GM20000 (cell line): ENCODE data around the gene PHLDB3.
"Not testable (repeated sequence)": the region's sequence is repeated elsewhere in the genome, so short reads cannot be mapped to it uniquely, and the experiment has no call there.

Experiments used
- DNase-seq: peaks from one replicate; pipeline ENCODE4 v3.0.0; 2012; ENCODE audit warnings: low spot score
- TF ChIP-seq, protein P1 (sequence below): IDR thresholded peaks from 2 replicates; pipeline ENCODE4 v1.5.1; 2012; ENCODE audit warnings: mild to moderate bottlenecking, control low read depth; ENCODE audit errors: extremely low read depth, missing control alignments

PHLDB3 gene

DNA sequence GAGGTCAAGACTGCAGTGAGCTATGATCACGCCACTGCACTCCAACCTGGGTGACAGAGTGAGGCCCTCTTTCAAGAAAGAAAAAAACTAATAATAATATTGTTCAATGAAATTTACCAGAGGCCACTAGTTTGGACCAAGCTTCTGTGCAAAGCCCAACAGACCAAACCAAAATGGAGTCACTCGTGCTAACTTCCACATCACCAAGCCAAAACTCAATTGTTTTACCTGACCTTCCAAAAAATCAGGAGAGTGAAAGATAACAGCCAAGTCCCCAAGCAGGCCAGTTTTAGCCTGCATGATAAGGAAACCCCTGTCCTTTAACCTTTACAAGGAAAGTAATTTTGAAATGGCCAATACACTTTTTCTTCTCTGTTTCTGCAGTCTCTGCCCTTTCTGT is 59.1 kb downstream of the PHLDB3 start:
- TF ChIP-seq, protein P1, sequence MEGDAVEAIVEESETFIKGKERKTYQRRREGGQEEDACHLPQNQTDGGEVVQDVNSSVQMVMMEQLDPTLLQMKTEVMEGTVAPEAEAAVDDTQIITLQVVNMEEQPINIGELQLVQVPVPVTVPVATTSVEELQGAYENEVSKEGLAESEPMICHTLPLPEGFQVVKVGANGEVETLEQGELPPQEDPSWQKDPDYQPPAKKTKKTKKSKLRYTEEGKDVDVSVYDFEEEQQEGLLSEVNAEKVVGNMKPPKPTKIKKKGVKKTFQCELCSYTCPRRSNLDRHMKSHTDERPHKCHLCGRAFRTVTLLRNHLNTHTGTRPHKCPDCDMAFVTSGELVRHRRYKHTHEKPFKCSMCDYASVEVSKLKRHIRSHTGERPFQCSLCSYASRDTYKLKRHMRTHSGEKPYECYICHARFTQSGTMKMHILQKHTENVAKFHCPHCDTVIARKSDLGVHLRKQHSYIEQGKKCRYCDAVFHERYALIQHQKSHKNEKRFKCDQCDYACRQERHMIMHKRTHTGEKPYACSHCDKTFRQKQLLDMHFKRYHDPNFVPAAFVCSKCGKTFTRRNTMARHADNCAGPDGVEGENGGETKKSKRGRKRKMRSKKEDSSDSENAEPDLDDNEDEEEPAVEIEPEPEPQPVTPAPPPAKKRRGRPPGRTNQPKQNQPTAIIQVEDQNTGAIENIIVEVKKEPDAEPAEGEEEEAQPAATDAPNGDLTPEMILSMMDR: no peak
- DNase-seq: no peak

DNA sequence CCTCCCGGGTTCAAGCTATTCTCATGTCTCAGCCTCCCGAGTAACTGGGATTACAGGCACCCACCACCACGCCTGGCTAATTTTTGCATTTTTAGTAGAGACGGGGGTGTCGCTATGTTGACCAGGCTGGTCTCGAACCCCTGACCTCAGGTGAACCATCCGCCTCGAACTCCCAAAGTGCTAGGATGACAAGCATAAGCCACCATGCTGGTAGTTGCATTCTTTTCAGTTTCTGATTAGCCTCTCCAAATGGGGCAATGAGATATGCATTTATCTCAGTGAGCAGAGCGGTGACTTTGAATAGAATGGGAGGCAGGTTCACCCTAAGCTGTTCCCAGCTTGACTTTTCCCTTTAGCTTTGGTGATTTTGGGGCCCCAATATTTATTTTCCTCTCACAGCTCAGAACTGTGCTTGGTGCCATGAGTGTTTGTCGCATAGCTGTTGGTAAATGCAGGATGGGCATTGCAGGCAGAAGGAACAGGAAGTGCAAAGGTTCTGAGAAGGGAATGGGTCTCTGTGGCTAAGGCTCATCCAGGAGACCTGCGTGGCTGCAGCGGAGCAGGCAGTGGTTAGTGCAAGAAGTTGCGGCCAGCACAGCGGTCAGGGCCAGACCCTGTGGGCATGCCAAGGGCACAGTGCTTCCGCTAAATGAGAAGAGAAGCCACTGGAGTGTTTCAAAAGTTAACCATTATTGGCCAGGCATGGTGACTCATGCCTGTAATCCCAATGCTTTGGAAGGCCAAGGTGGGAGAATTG is 59.8 kb downstream of the PHLDB3 start:
- DNase-seq: no peak
- TF ChIP-seq, protein P1: no peak

DNA sequence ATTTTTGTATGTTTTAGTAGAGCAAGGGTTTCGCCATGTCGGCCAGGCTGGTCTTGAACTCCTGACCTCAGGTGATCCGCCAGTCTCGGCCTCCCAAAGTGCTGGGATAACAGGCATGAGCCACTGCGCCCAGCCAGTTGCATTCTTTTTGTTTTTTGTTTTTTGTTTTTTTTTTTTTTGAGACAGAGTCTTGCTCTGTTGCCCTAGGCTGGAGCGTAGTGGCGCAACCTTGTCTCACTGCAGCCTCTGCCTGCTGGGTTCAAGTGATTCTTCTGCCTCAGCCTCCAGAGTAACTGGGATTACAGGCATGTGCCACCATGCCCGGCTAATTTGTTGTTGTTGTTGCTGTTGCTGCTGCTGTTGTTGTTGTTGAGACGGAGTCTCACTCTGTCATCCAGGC is 60.5 kb downstream of the PHLDB3 start:
- not testable (repeated sequence) for DNase-seq

DNA sequence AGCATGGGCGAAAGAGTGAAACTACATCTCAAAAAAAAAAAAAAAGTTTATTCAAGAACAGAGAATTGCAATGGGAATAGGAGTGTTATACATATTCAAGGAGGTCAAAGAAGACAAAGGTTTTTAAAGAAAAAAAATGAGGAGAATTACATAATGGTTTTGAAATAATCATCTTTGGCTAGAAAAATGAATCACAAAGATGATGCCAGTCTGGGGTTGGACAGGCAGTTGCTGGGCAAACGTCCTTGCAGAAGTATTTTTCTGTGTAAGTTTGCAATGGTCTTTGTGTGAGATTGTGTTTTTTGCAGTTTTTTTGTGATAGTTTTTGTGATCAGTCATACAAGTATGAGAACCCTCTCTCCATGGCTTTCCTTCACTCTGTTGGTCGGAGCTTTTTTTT is 62.8 kb downstream of the PHLDB3 start:
- no peak for DNase-seq
- TF ChIP-seq, protein P1: no peak

DNA sequence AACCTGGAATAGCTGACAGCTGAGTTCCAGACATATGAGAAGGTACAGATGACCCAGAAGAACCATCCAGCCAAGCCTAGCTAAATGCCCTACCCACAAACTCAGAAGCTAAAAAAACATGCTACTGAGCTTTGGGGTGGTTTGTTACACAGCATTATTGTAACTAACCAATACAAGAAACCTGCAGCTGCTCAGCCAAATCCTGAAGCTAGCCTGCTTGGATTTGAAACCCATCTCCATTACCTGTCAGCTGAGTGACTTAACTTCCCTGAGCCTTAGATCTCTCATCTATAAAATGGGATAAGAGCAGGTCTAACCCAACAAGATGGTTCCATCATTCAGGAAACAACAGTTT is 64.9 kb downstream of the PHLDB3 start:
- TF ChIP-seq, protein P1: no peak
- no peak for DNase-seq

DNA sequence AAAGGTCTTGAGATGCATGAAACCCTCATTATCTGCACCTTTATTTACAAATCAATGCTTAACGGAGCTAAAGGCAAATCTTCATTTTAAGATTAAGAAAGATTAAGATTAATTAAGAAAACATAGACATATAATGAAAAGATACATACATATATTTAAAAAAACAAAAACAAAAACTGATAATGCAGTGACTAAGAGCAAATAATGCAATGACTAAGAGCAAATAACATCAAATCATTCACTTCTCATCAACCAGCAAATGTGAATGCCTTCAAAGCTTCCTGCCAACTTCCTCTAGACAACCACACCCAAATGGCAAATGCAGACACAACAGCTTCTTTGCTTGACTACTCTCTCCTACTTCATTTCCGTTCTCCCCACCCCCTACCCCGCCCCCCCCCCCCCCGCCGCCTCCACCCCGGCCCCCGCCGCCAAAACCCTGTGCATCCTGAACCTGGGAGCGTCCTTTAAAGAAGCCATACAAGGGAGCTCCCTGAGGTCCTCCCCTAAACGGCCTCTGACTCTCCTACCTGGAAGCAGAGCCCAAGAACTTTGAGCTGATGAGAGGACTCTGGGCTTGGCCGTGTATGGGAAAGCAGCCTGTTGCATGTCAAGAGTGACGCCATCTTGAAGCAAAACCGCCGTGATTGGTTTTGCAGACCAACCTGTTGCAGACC is 65.4 kb downstream of the PHLDB3 start:
- no peak for DNase-seq

DNA sequence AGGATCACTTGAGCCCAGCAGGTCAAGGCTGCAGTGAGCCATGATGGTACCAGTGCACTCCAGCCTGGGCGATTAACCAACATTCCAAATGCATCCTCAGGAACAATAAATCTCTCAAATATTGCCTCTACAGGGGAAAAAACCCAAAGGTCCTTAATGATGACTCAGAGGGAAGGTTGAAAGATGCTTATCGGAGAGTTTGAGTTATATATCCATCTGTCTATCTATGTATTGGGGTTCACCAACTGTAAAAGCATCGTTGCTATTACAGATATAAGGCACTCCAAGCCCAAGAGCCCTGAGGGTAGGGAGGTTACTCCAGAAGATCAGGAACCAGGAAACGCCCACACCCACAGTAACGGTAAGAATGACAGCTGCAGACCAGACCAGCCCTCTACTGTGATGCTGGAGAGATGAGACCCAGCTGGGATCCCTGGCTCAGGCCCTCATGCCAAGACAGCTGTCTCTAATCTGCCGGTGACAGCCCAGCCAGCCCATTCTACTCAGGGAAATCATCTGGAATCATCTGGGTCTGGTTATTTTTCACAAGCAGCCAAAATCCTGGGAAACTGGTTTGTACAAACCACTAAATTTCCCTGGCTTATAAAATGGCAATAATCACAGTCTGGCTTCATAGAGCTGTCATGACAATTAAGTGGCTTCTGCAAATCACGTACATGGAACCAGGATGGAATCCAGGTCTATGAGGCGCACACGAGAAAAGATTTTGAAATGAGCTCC is 66.1 kb downstream of the PHLDB3 start:
- no peak for DNase-seq
- TF ChIP-seq, protein P1: no peak

More for the DNA sequence above, 65.4 kb downstream of the PHLDB3 start:
- TF ChIP-seq, protein P1: no peak
